Frontal cortex (tissue), 4 donors: ENCODE measurements around the gene ZNF763. TPM values are rescaled to one million over a fixed set of nuclear protein-coding genes. Genes with fewer than 3 reads are reported as not detected.
"Not testable (repeated sequence)": the region's sequence is repeated elsewhere in the genome, so short reads cannot be mapped to it uniquely, and the experiment has no call there.

Experiments used
- DNase-seq, 2 donors: peaks; one replicate each; pipeline ENCODE4 v3.0.0; 2012; ENCODE audit warnings: low spot score in 2 of 2
- FAIRE-seq: peaks from 2 replicates; lab custom pipeline; 2012; peaks lifted over from hg19 to GRCh38; lab: Jason Lieb, UNC
- total RNA-seq: library from RNA; depleted of rRNA; stranded (reverse); fragments of >200 nt; gene quantifications from one replicate; pipeline ENCODE4 v1.2.3, GENCODE V29; 2014
- donor health status: control.
- donor health status: control.
- donor health status: control.

ZNF763 gene
- total RNA-seq, 1 donor from 2014 or later = 4.5 TPM

DNA sequence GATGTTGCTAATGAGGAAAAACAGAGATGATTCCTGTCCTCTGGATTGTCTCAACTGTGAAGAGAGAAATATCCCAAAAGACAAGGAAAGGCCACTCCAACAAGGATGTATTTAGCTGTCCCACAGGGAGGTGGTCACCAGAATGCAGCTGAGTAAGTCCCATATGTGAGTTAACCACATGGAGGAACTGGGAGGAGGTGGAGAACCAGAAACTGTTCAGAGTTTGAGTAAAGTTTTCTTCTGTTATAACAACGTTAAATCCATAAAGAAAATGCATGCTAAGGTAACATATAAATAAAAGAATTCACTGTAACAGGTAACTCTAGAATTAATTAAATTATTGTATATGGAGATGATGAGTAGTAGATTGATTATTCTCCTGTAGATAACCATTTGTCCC, 5.3 kb downstream of the ZNF763 start:
- DNase-seq (no peak), FAIRE-seq (no peak)

DNA sequence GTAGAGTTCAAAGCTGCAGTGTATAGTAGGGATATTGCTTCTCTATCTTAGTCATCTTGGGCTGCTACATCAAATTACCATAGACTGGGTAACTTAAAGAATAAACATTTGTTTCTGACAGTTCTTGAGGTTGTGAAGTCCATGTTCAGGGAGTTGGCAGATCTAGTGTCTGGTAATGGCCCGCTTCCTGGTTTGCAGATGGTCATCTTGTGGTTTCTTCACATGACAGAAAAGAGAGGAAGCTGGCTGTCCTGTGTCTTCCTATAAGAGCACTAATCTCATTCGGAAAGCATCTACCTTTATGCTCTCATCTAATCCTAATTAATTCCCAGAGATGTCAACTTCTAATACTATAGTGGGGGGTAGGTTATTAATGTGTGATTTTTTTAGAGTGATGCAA, 6.2 kb downstream of the ZNF763 start:
- DNase-seq (no peak), FAIRE-seq (no peak)

DNA sequence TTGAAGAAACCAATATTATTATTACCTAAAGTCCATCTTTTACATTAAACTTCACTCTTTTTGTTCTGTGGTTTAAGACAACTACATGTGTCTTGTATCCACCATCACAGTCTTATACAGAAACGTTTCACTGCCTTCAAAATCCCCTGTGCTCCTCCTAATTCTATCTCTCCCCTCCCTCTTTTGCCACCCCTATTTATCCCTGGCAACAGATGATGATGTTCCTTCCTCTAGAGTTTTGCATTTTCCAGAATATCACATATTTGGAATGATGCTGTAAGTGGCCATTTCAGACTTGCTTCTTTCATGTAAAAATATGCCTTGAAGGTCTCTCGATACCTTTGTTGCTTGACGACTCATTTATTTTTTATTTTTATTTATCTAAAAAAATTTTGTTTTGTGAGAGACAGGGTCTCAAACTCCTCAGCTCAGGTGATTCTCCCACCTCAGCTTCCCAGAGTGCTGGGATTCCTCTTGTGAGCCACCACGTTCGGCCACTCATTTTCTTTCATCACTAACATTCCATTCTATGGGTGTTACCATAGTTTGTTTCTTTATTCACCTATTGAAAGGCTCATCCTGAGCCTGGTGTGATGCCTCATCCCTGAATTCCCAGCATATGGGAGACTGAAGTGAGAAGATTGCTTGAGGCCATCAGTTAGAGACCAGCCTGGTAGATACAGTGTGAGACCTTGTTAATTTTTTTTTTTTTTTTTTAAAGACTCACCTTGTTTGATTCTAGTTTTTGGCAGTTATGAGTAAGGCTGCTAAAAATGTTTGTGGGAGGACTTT, 8.4 kb downstream of the ZNF763 start:
- FAIRE-seq = no peak
- DNase-seq = no peak

DNA sequence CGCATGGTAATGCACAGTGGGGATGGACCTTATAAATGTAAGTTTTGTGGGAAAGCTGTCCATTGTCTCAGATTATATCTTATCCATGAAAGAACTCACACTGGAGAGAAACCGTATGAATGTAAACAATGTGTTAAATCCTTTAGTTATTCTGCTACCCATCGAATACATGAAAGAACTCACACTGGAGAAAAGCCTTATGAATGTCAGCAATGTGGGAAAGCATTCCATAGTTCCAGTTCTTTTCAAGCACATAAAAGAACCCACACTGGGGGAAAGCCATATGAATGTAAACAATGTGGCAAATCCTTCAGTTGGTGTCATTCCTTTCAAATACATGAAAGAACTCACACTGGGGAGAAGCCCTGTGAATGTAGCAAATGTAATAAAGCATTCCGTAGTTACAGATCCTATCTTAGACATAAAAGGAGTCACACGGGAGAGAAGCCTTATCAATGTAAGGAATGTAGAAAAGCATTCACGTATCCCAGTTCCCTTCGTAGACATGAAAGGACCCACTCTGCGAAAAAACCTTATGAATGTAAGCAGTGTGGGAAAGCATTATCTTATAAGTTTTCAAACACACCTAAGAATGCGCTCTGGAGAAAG, 13.8 kb downstream of the ZNF763 start:
- DNase-seq (no peak), FAIRE-seq (no peak)

DNA sequence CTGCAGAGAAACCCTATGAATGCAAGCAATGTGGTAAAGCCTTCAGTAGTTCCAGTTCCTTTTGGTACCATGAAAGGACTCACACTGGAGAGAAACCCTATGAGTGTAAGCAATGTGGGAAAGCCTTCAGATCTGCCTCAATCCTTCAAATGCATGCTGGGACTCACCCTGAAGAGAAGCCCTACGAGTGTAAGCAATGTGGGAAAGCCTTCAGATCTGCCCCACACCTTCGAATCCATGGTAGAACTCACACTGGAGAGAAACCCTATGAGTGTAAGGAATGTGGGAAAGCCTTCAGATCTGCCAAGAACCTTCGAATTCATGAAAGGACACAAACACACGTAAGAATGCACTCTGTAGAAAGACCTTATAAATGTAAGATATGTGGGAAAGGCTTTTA, 14.7 kb downstream of the ZNF763 start:
- FAIRE-seq (no peak), DNase-seq (no peak)

DNA sequence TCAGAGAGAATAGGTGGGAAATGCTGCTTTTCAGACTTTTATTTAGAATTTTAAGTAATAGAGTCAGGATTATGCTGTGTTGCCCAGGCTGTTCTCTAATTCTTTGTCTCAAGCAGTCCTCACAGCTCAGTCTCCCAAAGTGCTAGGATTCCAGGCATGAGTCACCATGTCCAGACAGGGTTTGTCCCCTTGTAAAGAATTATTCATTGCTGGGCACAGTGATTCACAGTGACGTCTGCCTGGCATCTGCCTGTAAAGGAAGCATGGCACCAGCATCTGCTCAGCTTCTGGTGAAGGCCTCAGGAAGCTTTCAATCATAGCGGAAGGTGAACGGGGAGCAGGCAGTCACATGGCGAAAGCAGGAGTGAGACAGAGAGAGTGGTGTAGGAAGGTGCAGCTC, 17.7 kb downstream of the ZNF763 start:
- DNase-seq = no peak
- FAIRE-seq = no peak

DNA sequence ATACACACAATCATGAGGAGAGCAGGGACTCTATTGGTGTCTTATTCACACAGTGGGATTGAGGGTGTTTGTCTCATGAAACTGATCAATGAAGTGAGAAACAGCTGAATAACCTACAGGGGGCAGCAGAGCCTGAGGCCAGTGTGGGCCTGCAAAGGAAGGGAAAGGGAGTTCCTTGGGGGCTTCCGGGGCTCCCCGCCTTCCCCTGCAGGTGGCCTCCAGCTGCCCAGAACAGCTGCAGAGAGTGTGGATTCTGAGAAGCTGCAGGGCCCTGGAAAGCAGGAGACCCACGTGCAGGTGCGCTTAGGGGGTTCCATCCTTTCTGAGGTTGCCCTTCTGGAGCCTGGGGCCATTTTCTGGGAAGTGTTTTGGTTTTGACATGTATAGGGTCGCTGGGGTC, 20.1 kb downstream of the ZNF763 start:
- DNase-seq (no peak), FAIRE-seq (no peak)

DNA sequence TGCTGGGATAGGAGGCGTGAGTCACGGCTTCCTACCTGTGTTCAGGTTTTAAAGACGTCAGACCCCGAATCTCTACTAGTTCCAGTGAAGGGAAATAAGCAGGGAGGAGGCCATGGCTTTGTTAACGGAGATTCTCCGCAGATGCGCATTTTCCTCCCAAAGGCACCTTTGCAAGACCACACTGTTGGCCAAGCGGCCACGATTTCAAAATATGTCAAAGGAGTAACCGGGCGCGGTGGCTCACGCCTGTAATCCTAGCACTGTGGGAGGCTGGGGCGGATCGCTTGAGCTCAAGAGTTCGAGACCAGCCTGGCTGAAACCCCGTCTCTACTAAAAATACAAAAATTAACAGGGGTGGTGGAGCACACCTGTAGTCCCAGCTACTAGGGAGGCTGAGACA, 21.9 kb downstream of the ZNF763 start:
- FAIRE-seq (no peak), DNase-seq (no peak)

DNA sequence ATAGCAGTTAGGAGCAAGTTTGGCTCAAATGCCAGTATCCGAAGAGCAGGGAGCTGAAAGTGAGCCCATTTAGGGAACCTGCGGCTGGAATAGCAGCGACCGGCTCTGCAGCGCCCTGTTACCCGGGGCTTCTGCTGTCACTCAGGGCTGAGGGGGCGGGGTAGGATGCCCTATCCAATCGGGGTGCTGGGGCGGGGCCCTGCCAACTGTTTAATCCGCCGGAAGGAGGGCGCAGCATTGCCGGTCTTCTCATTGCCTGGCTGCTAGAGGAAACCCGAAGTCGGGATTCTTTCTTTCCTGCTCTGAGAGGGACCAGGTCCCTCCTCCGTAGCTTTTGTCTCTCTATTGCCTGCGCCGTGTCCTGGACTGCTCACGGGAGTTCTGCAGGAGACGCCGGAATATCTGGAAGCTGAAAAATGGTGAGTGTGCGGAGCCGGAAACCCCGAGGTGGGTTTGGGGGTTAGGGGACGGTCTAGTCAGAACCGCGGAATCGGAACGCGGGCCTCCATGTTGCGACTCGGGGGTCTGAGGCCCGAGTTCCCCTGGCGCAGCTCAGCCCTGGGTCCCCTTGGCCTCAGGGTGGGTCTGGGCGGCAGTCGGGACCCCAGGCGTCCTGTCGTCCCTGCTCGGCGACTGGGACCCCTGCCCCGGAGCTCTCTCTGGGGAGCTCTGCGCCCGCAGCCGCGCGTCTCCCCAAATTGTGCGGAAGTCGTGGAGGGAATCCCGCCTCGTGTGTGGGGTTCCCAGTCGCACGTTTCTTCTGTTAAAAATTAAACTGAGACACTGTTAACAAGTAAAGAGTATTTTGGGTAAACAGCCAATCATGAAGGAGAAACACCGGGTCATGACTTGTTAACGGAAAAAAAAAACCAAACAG, 22.8 kb downstream of the ZNF763 start:
- DNase-seq (peak; percentile 71 to 90), FAIRE-seq (no peak)

DNA sequence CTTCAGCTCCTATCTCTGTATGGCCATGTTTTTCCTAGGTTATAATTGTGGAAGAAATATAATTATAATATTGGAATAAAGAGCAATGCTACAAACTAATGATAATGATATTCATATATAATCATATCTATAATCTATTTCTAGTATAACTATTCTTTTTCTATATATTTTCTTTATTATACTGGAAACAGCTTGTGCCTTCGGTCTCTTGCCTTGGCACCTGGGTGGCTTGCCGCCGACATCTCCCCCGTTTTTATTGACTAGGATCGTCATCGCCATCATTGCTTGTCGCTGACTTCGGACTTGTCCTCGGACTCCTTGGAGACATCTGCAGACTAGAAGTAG, 24.2 kb downstream of the ZNF763 start:
- DNase-seq (no peak), FAIRE-seq (no peak)

DNA sequence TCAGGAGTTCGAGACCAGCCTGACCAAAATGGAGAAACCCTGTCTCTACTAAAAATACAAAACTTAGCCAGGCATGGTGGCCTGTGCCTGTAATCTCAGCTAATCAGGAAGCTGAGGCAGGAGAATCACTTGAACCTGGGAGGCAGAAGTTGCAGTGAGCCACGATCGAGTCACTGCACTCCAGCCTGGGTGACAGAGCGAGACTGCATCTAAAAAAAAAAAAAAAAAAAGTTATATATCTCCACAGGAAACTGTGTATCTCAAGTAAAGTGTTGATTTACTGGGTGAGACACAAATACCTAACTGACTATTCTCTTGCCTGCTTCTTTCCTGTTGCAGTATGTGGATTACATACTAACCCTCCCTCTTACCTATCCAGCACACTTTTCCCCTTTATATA, 27.1 kb downstream of the ZNF763 start:
- not testable (repeated sequence) for DNase-seq, FAIRE-seq

DNA sequence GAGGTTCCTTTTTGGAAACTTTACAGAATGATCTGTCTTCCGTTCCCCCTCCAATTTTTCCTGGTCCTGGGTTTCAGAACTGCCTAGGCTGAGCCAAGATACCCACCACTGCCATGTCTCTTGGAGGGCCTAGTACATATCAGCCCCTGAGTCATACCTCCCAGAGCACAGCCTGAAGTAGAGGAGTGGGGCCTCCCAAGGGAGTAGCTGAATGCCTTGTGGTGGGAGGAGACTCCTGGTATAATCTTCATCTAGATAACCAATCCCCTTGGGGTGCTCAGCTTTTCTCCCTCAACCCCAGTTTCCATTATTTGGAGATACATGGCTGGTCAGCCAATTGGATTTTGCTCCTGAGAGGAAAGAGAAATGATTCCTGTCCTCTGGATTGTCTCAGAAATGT, 30.3 kb downstream of the ZNF763 start:
- DNase-seq (no peak), FAIRE-seq (no peak)

DNA sequence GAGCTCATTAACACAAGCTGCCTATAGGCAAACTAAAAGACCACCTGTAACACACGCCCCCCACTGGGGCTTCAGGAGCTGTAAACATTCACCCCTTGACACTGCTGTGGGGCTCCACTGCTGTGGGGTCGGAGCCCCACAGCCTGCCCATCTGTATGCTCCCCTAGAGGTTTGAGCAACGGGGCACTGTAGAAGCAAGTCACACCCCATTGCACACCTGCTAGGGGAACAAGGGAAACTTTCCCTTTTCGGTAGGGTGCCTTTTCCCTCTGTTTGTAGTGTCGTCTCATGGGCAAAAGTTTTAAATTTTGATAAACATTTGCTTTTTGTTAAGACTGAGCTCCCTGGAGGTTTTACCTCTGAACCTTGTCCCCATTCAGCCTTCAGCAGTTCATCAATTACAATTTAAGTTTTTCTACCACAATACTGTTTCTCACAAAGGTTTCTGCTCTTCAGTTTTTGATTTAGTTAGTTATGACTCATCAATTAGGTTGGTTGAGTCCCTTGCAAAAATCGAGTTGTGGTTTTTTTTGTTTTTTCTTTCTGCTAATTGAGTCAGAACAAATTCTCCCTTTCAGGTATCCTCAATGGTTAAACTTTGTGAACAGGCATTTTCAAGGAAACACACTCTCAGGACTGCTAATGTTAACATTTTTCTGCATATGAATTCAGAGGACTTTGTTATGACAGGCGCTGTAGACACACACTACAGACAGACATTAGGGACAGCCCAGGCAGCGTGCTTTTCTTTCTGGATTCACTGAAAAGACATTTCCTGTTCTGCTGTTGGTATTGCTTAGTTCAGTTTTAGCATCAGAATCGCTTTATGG, 35.5 kb downstream of the ZNF763 start:
- FAIRE-seq = no peak

DNA sequence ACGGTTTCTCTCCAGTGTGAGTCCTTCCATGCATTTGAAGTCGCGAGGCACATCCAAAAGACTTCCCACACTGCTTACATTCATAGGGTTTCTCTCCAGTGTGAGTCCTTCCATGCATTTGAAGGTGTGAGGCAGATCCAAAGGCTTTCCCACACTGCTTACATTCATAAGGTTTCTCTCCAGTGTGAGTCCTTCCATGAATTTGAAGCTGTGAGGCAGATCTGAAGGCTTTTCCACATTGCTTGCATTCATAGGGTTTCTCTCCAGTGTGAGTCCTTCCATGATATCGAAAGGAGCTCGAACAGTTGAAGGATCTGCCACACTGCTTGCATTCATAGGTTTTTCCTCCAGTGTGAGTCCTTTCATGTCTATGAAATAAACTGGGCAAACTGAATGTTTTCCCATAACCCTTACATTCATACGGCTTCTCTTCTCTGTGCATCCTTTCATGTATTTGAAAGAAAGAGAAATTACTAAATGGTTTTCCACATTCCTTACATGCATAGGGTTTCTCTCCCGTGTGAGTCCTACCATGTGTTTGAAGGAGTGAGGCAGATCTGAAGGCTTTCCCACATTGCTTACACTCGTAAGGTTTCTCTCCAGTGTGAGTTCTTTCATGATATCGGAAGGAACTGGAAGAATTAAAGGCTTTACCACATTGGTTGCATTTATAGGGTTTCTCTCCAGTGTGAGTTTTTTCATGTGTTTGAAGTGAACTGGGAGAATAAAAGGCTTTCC, 50.3 kb downstream of the ZNF763 start:
- no peak for FAIRE-seq
- DNase-seq = no peak

More for the DNA sequence above, 35.5 kb downstream of the ZNF763 start:
- no peak for DNase-seq

DNA sequence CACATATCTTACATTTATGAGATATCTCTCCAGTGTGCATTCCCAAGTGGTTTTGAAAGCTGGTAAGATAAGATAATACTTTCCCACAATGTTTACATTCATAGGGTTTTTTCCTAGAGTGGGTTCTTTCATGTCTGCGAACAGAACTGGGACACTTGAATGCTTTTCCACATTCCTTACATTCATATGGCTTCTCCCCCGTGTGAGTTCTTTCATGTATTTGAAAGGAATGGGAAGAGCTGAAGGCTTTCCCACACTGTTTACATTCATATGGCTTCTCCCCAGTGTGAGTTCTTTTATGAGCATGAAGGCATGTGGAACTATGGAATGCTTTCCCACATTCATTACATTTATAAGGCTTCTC, 50.9 kb downstream of the ZNF763 start:
- DNase-seq (no peak), FAIRE-seq (no peak)
